ENCODE measurements around the gene UBR1.

GRCh38 chr15:42937143-42937542 is 168.7 kb downstream of the UBR1 start:
- TF ChIP-seq POLR2A (IDR thresholded peaks at IDR 0.05; ENCODE audit: low read depth) (no peak), POLR2AphosphoS5 (IDR thresholded peaks at IDR 0.05) (no peak), CTCF (IDR thresholded peaks at IDR 0.05) (no peak), EP300 (IDR thresholded peaks at IDR 0.05) (no peak)
